K562 (cell line): ENCODE measurements around the gene CCDC88A.
"Not testable (repeated sequence)": the region's sequence is repeated elsewhere in the genome, so short reads cannot be mapped to it uniquely, and the experiment has no call there.

ENCODE experiments used
- ASH1L ChIP-seq: fragments of 450-650 bp; IDR thresholded peaks from 2 replicates; pipeline ENCODE4 v1.6.1; 2018; ENCODE audit warnings: borderline replicate concordance, mild to moderate bottlenecking, low read depth; ENCODE audit not compliant: partially characterized antibody
- CREB1 ChIP-seq, 2 experiments: sonication (generic) in 1 of 2; formaldehyde crosslinking in 1 of 2; IDR thresholded peaks; 2 replicates each; pipeline versions ENCODE4 v1.6.1 to v1.8.0; 2012 to 2022; ENCODE audit warnings: inconsistent platforms in 1 of 2, mild to moderate bottlenecking in 1 of 2, missing genetic modification reagents in 1 of 2, moderate library complexity in 1 of 2
- EP300 ChIP-seq: IDR thresholded peaks from 2 replicates; pipeline ENCODE4 v1.6.1; 2012; ENCODE audit warnings: low read length, improper control_type of control experiment
- GTF2F1 ChIP-seq: IDR thresholded peaks from 2 replicates; pipeline ENCODE4 v1.6.1; 2011; ENCODE audit warnings: low read depth, low read length, improper control_type of control experiment
- HDAC2 ChIP-seq: fragments of 450-650 bp; IDR thresholded peaks from 2 replicates; pipeline ENCODE4 v1.6.1; 2016; ENCODE audit warnings: mild to moderate bottlenecking
- POLR2AphosphoS5 ChIP-seq: IDR thresholded peaks from 2 replicates; pipeline ENCODE4 v1.6.1; 2011; ENCODE audit warnings: mild to moderate bottlenecking, low read depth, low read length, moderate library complexity; ENCODE audit not compliant: control insufficient read depth, insufficient read depth
- ZNF436 ChIP-seq: fragments of 250-450, 450-650 bp; sonication (Bioruptor Pico); formaldehyde crosslinking; IDR thresholded peaks from 2 replicates; pipeline ENCODE4 v1.7.0; 2020; ENCODE audit warnings: mild to moderate bottlenecking

- TF ChIP-seq CREB1 (IDR thresholded peaks at IDR 0.05); CREB1 (CRISPR knock-in tag; IDR thresholded peaks at IDR 0.05); POLR2AphosphoS5; GTF2F1; ASH1L; ZNF436 (CRISPR knock-in tag); HDAC2; EP300: not testable (repeated sequence)
Measured at GRCh38 chr2:55280851-55281546, 138.7 kb downstream of the CCDC88A start.
